AG04449 (cell line): ENCODE measurements around the gene BCL3.

ENCODE experiments used
- CTCF ChIA-PET: fragments of 350-600 bp; formaldehyde crosslinking; extraction: SDS; loops from one replicate; lab custom pipeline; 2021; ENCODE audit warnings: antibody characterized with exemption; lab: Yijun Ruan, JAX
- POLR2A ChIA-PET: fragments of 400-600, 350-600 bp; formaldehyde crosslinking; extraction: SDS; loops from one replicate; lab custom pipeline; 2020; ENCODE audit warnings: antibody characterized with exemption, inconsistent platforms; lab: Yijun Ruan, JAX
- DNase-seq: peaks from one replicate; pipeline ENCODE4 v3.0.0-alpha.2; 2010; ENCODE audit warnings: low read depth, low spot score
- H3K4me3 ChIP-seq: 2 replicates; pipeline ENCODE4 v1.5.1; 2011; ENCODE audit warnings: low read depth, mild to moderate bottlenecking, control low read depth, low read length
- TF ChIP-seq, protein P1 (sequence below): IDR thresholded peaks from one replicate; pipeline ENCODE4 v1.5.1; 2011; ENCODE audit warnings: mild to moderate bottlenecking, moderate library complexity, low read length, control low read depth, inconsistent platforms; ENCODE audit not compliant: insufficient read depth; ENCODE audit errors: missing control alignments

Gene BCL3

GRCh38 chr19:44737238-44738071, 11.1 kb upstream of the BCL3 start:
- no peak for DNase-seq
- ChIA-PET POLR2A (interaction anchor here (0.9 kb wide), 1 partner anchor 12 kb away, joined by 3 read pairs; no protein-coding TSS in a partner anchor), CTCF (interaction anchor here (1.2 to 8.6 kb wide), 4 partner anchors 14 to 47 kb away, joined by 3 to 87 read pairs (median 6); no protein-coding TSS in a partner anchor)
- no peak overlapping the region for H3K4me3 ChIP-seq
- TF ChIP-seq, protein P1, sequence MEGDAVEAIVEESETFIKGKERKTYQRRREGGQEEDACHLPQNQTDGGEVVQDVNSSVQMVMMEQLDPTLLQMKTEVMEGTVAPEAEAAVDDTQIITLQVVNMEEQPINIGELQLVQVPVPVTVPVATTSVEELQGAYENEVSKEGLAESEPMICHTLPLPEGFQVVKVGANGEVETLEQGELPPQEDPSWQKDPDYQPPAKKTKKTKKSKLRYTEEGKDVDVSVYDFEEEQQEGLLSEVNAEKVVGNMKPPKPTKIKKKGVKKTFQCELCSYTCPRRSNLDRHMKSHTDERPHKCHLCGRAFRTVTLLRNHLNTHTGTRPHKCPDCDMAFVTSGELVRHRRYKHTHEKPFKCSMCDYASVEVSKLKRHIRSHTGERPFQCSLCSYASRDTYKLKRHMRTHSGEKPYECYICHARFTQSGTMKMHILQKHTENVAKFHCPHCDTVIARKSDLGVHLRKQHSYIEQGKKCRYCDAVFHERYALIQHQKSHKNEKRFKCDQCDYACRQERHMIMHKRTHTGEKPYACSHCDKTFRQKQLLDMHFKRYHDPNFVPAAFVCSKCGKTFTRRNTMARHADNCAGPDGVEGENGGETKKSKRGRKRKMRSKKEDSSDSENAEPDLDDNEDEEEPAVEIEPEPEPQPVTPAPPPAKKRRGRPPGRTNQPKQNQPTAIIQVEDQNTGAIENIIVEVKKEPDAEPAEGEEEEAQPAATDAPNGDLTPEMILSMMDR: no peak

DNA sequence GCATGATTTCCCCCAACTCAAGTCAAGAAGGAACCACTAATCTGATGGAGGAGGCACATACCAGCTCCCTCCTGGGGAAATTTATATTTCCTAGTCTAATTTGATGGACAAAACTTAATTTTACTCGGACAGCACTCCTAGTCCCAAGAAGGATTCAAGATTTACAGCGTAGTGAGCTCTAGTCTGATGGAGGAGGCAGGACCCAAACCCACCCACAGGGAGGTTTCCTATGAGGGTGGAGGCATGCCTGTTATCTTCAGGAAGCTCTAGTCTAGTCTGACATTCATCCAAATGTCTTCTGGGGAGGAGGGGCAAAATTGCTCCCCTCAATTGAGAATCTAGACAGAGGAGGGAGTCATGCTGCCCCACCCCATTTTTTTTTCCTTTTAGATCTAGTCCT, 10.4 kb upstream of the BCL3 start:
- no peak for DNase-seq
- POLR2A ChIA-PET: interaction anchor here (0.7 kb wide), 1 partner anchor 15 kb away, joined by 3 read pairs; no protein-coding TSS in a partner anchor
- no peak overlapping the region for H3K4me3 ChIP-seq
- CTCF ChIA-PET: interaction anchor here (2.1 to 8.6 kb wide), 2 partner anchors 15 to 33 kb away, joined by 15 to 87 read pairs; no protein-coding TSS in a partner anchor
- TF ChIP-seq, protein P1: no peak

DNA sequence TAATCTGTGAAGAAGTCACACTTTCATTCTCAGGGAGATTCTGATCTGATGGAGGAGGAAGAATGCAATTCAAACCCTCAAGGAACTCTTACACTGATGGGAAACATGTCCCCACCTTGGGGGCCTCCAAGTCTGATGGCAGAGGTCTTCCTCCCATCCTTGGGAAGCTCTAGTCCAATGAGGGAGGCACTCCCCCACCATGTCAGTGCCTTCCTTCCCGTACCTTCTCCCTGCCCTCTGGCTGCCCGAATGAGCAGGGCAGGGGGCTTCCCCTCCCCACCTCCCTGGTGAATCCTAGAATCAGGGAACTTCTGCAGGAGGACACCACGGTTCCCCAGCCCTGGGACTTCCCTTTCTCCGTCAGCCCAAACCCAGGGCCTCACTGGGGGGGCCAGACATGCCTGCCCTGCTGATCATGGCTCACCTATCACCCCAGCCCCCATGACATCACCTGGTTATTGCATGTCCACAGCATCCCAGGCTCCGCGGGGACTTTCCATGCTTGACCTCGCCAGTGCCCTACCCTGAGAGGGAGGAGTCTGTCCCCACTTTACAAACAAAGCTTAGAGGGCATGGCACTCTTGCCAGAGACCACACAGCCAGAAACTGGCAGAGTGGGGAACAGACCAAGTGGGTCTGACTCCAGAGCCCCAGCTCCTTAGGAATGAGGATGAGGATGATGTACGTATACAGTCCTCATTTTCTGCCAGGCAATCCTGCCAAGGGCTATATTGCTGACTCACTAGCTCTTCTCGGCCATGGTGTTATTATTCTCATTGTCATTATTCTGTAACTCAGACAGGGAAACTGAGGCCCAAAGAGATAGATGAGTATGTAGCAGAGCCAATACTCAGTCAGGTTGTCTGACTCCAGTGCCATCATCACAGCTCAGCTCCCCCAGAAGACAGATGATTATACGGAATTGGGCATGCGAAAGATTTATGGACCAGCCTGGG, 9.6 kb upstream of the BCL3 start:
- CTCF ChIA-PET: interaction anchor here (1.0 to 8.6 kb wide), 4 partner anchors 15 to 50 kb away, joined by 3 to 87 read pairs (median 9); no protein-coding TSS in a partner anchor
- POLR2A ChIA-PET: interaction anchor here (0.6 to 0.7 kb wide), 2 partner anchors 14 to 91 kb away, joined by 3 read pairs; no protein-coding TSS in a partner anchor
- H3K4me3 ChIP-seq: no peak overlapping the region
- TF ChIP-seq, protein P1: no peak
- DNase-seq: no peak

- POLR2A ChIA-PET: no interaction called here
- DNase-seq: no peak
- no peak overlapping the region for H3K4me3 ChIP-seq
- TF ChIP-seq, protein P1: peak; percentile 6
- CTCF ChIA-PET: interaction anchor here (0.6 to 8.6 kb wide), 9 partner anchors 9 to 44 kb away, joined by 3 to 87 read pairs (median 4); no protein-coding TSS in a partner anchor
Measured at GRCh38 chr19:44740351-44740824, 8.1 kb upstream of the BCL3 start.

- ChIA-PET POLR2A (interaction anchor here (1.1 to 2.3 kb wide), 3 partner anchors 12 to 17 kb away, joined by 5 to 14 read pairs (median 6); no protein-coding TSS in a partner anchor), CTCF (interaction anchor here (1.1 to 8.6 kb wide), 6 partner anchors 8 to 43 kb away, joined by 3 to 87 read pairs (median 5); no protein-coding TSS in a partner anchor)
- TF ChIP-seq, protein P1: no peak
- no peak for DNase-seq
- H3K4me3 ChIP-seq: no peak overlapping the region
Measured at GRCh38 chr19:44741258-44741731, 7.2 kb upstream of the BCL3 start.
